Prostate gland (tissue), 2 donors: Measurements from ENCODE around the gene AGPAT4. TPM values are rescaled to one million over a fixed set of nuclear protein-coding genes. Genes with fewer than 3 reads are reported as not detected.

ENCODE experiments used
- DNase-seq: peaks from one replicate; pipeline ENCODE4 v3.0.0-alpha.2; 2019; ENCODE audit warnings: low spot score
- H3K27ac ChIP-seq, 2 donors: fragments of 200-600 bp; sonication (generic); 2 replicates each; pipeline ENCODE4 v1.5.1; 2017 to 2019
- H3K27me3 ChIP-seq: fragments of 200-600 bp; sonication (generic); replicated peaks from 2 replicates; pipeline ENCODE4 v1.5.1; 2019; ENCODE audit not compliant: insufficient read depth
- H3K36me3 ChIP-seq, 2 donors: fragments of 200-600 bp; sonication (generic); 1 replicate in 1 of 2; 2 replicates in 1 of 2; pipeline versions ENCODE4 v1.5.1 to v1.8.1; 2017 to 2019
- H3K4me1 ChIP-seq: fragments of 200-600 bp; sonication (generic); replicated peaks from 2 replicates; pipeline ENCODE4 v1.5.1; 2019
- H3K4me3 ChIP-seq, 2 donors: fragments of 200-600 bp; sonication (generic); 2 replicates each; pipeline ENCODE4 v1.5.1; 2017 to 2019
- H3K9me3 ChIP-seq: fragments of 200-600 bp; sonication (generic); 2 replicates; pipeline ENCODE4 v1.5.1; 2017
- POLR2A ChIP-seq: fragments of 450-650 bp; IDR thresholded peaks from one replicate; pipeline ENCODE4 v1.6.1; 2016; ENCODE audit warnings: antibody characterized with exemption, mild to moderate bottlenecking
- POLR2AphosphoS5 ChIP-seq: sonication (generic); formaldehyde crosslinking; IDR thresholded peaks from one replicate; pipeline ENCODE4 v1.6.1; 2017; ENCODE audit warnings: antibody characterized with exemption
- WGBS: methylation state at CpG from one replicate; pipeline ENCODE4 v1.1.5; 2018; 5-methylcytosine and 5-hydroxymethylcytosine counted together
- intact Hi-C: fragments of 100-400 bp; cut with DNase I; formaldehyde crosslinking; loops from one replicate; pipeline ENCODE4 v1.14.2; 2022
- total RNA-seq, 2 donors: library from RNA; depleted of rRNA; stranded (reverse); fragments of >200 nt; gene quantifications; one replicate each; pipeline ENCODE4 v1.1.0, GENCODE V29; 2016
- TF ChIP-seq, protein P1 (sequence below), 4 experiments: fragments of 200-600 bp in 2 of 4; fragments of 450-650 bp in 2 of 4; sonication (generic) in 2 of 4; IDR thresholded peaks; 1 replicate in 3 of 4; 2 replicates in 1 of 4; pipeline ENCODE4 v1.5.1; 2016 to 2019; ENCODE audit warnings: antibody characterized with exemption in 4 of 4, mild to moderate bottlenecking in 2 of 4, moderate library complexity in 2 of 4

AGPAT4 gene
- total RNA-seq, 2 donors from 2014 or later: 1.7 to 4.2 TPM

DNA sequence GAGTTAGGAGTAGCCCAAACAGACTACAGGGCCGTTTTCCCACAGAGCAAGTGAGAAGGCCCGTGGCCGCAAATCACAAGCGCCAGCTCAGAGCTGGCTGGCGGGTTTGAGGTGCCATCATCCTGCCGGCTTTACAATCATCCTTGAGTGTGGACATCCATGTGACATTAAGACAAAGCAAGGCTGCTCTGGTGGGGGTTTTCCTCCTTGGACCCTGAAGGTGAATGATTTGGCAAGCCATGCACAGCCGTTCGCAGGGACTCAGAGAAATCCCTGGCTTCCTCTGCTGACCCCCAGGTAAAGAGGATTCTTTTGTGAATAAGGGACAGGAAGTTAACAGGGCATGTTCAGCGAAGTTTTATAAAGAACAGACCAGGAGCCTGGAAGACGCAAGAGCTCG lies 137.2 kb downstream of the AGPAT4 start:
- TF ChIP-seq, protein P1, sequence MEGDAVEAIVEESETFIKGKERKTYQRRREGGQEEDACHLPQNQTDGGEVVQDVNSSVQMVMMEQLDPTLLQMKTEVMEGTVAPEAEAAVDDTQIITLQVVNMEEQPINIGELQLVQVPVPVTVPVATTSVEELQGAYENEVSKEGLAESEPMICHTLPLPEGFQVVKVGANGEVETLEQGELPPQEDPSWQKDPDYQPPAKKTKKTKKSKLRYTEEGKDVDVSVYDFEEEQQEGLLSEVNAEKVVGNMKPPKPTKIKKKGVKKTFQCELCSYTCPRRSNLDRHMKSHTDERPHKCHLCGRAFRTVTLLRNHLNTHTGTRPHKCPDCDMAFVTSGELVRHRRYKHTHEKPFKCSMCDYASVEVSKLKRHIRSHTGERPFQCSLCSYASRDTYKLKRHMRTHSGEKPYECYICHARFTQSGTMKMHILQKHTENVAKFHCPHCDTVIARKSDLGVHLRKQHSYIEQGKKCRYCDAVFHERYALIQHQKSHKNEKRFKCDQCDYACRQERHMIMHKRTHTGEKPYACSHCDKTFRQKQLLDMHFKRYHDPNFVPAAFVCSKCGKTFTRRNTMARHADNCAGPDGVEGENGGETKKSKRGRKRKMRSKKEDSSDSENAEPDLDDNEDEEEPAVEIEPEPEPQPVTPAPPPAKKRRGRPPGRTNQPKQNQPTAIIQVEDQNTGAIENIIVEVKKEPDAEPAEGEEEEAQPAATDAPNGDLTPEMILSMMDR (IDR thresholded peaks at IDR 0.05): no peak
- TF ChIP-seq POLR2A: no peak
- no peak for TF ChIP-seq POLR2AphosphoS5
- no peak overlapping the region for H3K4me3 ChIP-seq
- no peaks in the 10 kb centered on the region for H3K9me3 ChIP-seq
- 81% methylated on average over 11 of the region's 11 CpGs for WGBS
- no peak overlapping the region for H3K27ac ChIP-seq
- no peaks in the 10 kb centered on the region for H3K36me3 ChIP-seq
- intact Hi-C loops: no loop called here
- no peaks in the 10 kb centered on the region for H3K4me1 ChIP-seq
- no peaks in the 10 kb centered on the region for H3K27me3 ChIP-seq
- no peak for DNase-seq

DNA sequence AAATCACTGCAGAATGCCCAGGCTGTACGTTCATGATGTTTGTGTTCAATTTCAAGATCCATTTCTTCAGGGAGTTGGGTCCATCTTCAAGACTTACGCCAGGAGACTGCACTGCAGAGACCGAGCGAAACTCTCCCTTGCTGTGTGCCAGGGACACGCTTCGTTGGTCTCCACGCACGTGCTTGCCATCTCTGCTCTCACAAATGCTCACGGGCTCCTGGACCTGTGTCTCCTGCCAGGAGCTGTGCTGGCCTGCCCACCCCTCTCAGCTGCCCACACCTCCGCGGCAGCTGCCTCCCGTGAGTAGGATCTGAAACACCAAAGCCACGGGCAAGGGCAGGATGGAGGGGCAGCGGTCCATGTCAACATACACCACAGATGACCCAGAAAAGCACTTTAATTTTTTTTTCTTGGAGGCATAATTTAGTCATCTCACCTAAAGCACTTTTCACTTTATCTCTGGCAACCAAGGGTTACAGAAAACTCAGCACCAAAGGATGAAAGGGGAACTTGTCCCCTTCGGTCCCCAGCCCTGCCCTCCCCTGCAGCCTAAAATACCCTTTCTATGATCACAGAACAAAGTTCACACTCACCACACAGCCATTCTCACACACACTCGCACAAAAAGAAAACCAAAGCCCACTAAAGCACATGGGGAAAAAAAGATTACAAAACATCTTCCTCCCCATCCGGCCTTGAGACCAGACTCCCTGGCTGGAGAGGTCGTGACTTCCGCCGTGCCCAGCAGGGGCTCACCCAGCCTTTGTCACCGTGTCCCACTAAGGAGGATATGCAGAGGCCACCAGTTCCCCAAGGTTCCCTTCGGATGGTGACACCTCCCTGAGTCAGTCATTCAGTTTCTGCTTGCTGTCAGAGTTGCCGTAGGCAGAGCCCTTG lies 137.9 kb downstream of the AGPAT4 start:
- Histone ChIP-seq H3K4me1 (no peaks in the 10 kb centered on the region), H3K36me3 (no peaks in the 10 kb centered on the region), H3K27ac (no peak overlapping the region), H3K27me3 (no peaks in the 10 kb centered on the region), H3K4me3 (no peak overlapping the region), H3K9me3 (no peaks in the 10 kb centered on the region)
- 71% methylated on average over 23 of the region's 23 CpGs for WGBS
- DNase-seq: no peak
- intact Hi-C loops: no loop called here
- TF ChIP-seq, protein P1 (IDR thresholded peaks at IDR 0.05): no peak
- no peak for TF ChIP-seq POLR2A
- TF ChIP-seq POLR2AphosphoS5: no peak

DNA sequence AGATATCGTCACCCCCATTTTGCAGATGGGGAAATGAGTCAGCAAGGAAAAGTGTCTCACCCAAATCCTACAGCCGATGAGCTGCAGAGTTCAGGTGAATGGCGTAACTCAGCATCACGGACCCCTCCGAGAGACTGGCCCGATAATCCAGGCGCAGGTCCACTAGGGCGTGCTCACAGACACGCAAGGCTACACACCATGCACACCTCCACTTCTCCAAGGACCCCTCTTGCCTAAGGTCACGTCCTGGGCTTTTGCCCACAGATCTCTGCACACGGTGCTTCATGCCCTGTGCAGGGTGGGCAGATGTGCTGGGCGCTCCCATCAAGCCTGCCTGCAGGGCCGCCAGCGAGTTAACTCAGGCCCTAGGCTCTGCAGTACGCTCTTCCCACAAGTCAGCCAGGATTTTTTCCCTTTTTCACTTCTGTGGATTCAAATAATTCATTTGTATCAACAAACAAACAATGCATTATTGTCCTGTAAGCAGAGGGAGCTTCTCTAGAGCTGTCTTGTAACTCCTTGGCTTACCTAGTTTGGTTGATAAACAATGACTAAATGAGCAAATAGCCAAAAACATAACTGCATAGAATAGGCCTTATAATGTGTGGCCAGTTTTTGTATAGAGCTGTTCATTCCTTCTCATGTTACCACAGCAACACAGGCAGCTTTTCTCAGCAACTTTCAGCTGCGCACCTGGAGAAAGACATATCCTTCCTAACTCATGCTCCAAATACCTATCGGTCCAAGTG lies 139.1 kb downstream of the AGPAT4 start:
- TF ChIP-seq POLR2AphosphoS5 (no peak), POLR2A (no peak)
- TF ChIP-seq, protein P1 (IDR thresholded peaks at IDR 0.05): no peak
- H3K27ac ChIP-seq: no peak overlapping the region
- H3K4me3 ChIP-seq: no peak overlapping the region
- H3K27me3 ChIP-seq: no peaks in the 10 kb centered on the region
- H3K9me3 ChIP-seq: no peaks in the 10 kb centered on the region
- intact Hi-C loops: no loop called here
- H3K4me1 ChIP-seq: no peaks in the 10 kb centered on the region
- no peaks in the 10 kb centered on the region for H3K36me3 ChIP-seq
- WGBS: 91% methylated on average over 17 of the region's 17 CpGs
- DNase-seq: no peak

DNA sequence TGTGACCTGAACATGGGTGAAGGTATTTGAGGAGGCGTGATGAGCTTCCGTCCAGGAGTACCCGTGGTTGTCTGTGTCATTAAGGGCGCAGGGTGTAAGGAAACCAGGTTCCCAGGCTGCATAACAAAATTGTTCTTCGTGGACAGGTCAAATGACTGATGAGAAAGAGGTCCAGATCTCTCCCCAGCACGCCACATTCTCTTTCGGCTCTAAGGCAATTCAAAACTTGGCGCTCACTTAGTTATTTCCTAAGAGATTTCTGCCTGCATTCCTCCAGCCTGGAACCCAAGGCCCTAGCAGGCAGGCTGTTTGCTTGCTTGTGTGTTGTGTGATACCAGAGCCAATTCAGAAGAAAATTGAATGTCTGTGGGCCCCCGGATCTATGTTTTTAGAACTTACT lies 139.9 kb downstream of the AGPAT4 start:
- TF ChIP-seq POLR2A (no peak), POLR2AphosphoS5 (no peak)
- TF ChIP-seq, protein P1 (IDR thresholded peaks at IDR 0.05): no peak
- no peak for DNase-seq
- no peaks in the 10 kb centered on the region for H3K4me1 ChIP-seq
- no peak overlapping the region for H3K27ac ChIP-seq
- no peak overlapping the region for H3K4me3 ChIP-seq
- intact Hi-C loops: no loop called here
- WGBS: 87% methylated on average over 9 of the region's 9 CpGs
- no peaks in the 10 kb centered on the region for H3K9me3 ChIP-seq
- H3K27me3 ChIP-seq: no peaks in the 10 kb centered on the region
- no peaks in the 10 kb centered on the region for H3K36me3 ChIP-seq
